ENCODE results near the gene PTPN18.

The PTPN18 gene

GRCh38 chr2:130339885-130340745, 15.7 kb upstream of the PTPN18 start:
- no peak for DNase-seq

GRCh38 chr2:130341562-130342019, 14.3 kb upstream of the PTPN18 start:
- no peak for DNase-seq

DNA sequence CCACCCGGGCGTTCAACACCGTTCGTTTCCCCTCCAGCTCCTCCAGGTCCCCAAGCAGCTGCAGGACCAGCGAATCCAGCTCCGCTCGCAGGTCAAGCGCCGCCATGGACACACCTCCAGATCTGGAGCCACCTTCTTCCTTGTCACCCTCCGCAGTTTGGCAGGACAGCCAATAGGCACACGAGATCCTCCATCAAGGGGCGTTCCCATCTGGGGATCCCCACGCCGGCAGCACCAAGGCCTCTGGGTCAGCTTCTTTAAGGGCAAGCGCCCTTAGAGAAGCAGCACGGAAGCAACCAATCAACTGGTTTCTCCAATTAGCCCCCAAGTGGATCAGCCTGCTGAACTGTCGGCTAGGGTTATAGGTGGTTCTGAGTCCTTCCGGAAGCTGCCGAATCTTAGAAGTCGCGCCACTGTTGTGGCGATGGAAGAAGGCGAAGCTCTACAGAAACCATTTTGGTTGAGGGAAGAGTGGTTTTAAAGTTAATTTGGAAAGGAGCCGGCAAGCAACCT, 13.8 kb upstream of the PTPN18 start:
- peak; percentile 79 for DNase-seq

- DNase-seq, result peak; percentile 97
Measured at GRCh38 chr2:130342533-130343275, 13.2 kb upstream of the PTPN18 start, which contains the start of gene IMP4. IMP4 (plus strand) TSS chr2:130342897; CDS start chr2:130342933, 36 bp downstream.

- no peak for DNase-seq
Measured at GRCh38 chr2:130344578-130344977, 11.3 kb upstream of the PTPN18 start.

DNA sequence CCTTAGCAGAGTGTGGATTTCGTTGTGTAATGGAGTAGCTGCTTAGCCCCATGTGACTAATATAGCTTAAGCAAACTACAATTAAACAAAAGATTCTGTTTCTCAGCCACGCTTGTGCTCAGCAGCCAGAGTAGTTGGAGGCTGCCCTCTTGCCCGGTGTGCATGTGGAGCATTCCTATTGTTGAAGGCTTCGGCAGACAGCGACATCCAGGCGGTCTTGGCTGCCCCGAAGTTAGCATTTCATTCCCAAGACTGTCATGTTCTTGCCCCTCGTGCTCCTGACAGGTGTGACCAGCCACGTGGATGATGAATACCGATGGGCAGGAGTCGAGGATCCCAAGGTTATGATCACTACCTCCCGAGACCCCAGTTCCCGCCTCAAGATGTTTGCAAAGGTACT, 10.8 kb upstream of the PTPN18 start:
- no peak for DNase-seq

GRCh38 chr2:130345611-130346010, 10.2 kb upstream of the PTPN18 start:
- no peak for DNase-seq

GRCh38 chr2:130346041-130346740, 9.7 kb upstream of the PTPN18 start:
- no peak for DNase-seq

GRCh38 chr2:130346741-130347066, 9.2 kb upstream of the PTPN18 start:
- no peak for DNase-seq

DNA sequence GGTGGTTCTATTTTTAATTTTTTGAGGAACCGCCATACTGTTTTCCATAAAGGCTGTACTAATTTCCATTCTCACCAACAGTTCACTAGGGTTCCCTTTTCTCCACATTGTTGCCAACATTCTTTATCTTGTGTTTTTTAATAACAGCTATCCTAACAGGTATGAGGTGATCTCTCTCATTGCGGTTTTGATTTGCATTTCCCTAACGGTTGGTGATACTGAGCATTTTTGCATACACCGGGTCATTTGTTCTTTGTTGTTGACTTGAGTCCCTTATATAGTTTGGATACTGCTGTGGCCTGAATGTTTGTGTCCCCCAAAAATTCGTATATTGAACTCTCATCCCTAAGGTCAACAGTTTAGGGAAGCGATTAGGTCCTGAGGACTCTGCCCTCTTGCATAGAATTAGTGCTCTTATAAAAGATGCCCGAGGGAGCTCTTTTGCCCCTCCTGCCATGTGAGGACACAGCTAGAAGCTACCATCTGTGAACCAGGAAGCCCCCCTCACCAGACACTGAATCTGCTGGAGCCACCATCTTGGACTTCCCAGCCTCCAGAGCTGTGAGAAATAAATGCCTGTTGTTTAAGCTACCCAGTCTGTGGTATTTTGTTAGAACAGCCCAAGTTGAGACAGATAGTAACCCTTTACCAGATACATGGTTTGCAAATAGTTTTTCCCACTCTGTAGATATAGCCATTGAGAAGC, 8.5 kb upstream of the PTPN18 start:
- no peak for DNase-seq

DNA sequence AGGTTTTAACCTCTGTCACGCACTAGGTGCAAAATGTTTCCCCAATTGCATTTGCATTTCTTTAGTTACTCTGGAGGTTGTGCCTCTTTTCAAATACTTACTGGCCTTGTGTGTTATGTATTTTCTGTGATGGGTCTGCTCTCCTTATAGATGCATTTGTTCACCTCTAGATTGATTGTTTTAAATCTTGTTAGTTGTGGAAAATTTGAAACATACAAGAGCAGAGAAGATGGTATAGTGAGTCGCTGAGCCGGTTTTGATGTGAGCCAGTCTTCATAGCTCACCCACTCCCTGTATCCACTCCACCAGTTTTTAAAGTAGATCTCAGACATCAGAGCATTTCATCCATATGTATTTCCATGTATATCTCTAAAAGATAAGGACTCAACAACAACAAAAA, 6.7 kb upstream of the PTPN18 start:
- no peak for DNase-seq

DNA sequence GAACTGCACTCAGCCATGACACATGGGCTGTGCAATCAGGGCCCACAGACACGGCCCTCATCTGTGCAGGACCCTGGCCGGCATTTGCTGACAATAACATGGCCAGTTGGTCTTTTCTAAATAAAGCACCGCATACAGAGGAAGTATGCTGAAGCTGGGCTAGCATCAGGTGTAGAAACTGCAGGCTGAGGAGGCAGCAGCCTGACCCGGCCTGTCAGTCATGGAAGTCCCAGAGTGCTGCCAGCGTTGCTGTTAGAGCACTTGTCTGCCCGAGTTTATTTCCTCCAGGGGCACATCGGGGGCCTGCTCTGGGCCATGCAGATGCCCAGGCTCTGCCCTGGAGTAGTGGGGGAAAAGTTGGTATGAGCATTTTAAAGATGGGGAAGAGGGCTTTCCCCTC, 4.1 kb upstream of the PTPN18 start:
- no peak for DNase-seq

DNA sequence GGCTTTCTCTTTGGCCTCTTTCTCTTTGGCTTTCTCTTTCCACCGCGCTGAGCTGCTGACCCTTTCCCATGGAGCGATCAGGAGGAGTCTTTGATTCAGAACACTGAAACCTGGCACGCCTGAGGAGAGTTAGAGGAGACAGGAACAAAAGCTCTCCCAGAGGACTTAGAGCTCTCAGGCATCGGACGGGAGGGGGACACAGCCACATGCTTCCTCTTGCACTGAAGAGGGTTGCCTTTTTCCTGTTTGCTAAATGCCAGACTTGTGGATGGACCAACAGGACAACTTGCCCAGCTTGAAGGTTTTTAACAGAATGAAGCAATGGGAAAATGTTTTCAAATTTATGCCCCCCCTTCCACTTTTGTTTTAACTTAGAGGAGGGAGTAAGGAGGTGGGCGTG, 3.6 kb upstream of the PTPN18 start:
- no peak for DNase-seq

- no peak for DNase-seq
Measured at GRCh38 chr2:130353291-130354138, 2.3 kb upstream of the PTPN18 start.

- DNase-seq, result no peak
Measured at GRCh38 chr2:130354139-130354428, 1.8 kb upstream of the PTPN18 start.

DNA sequence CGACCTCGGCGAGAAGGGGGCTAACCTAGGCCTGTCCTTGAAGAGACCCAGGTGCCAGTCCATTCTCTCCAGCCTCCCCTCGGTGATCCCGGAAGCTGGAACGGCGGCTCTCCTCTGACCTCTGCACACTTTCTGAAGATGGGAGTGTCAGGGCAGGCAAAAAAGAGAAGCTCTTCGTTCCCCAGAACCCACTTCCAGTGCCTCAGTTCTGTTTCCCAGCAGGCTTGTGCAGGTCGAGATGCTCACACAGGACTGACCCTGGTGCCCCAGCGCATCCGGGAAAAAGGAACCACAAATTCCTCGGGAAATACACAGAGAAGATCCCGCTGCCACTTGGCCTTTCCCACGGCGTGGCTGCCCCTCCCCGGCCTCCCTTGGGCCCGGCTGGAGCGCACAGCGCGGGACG, 681 bp upstream of the PTPN18 start:
- DNase-seq, result no peak

DNA sequence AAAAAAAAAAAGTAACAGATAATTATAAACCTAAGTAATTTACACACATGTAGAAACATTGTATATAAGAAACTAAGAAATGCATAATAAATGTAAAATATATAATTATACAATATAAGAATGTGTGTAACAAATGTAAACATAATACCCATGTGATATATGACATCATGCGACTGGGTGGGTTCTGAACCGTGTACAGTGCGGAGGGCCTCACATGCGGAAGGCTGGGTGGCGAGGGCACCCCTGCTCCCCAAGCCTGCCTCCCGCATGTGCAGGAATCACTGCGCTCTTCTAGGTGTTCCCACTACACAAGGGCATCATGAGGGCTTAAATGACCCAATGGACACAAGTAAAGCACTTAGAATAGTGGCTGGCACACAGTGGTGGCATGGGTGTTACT, 2.0 kb downstream of the PTPN18 start:
- DNase-seq, result no peak

GRCh38 chr2:130358420-130359350, 2.8 kb downstream of the PTPN18 start:
- no peak for DNase-seq

DNA sequence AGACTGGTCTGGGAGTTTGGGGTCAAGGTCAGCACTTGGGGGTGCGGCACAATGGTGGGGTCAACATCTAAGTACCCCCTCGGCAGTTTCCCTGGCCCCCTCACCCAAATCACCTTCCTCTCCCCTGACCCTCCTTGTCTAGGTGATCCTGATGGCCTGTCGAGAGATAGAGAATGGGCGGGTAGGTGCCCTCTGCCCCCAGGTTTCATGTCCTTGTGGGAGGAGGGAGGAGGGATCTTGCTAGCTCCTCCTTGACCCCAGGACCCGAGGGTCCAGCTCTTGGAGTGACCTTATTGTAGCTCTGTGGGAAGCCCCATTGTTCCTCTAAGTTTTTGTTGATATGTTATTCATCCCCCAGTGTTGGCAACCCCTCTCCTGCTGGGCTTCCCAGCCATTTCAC, 3.6 kb downstream of the PTPN18 start:
- no peak for DNase-seq

- DNase-seq, result no peak
Measured at GRCh38 chr2:130363479-130363878, 7.6 kb downstream of the PTPN18 start.

DNA sequence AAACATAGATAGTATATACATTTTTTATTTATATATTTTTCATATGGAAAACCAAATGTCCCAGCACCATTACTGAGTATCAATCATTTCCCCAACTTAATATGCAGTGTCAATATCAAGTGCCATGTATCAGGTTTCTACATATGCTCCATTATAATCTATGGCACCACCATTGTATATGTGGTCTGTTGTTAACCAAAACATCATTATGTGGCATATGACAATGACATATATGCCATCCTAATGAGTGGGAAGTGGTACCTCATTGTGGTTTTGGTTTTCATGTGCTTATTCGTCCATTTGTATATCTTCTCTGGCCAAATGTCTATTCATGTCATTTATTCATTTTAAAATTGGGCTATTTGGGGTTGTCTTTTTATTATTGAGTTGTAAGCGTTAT, 9.2 kb downstream of the PTPN18 start:
- DNase-seq, result no peak

All from NCI-H1092 (cell line).